Measurements from ENCODE around the gene PSMB7. TPM values are rescaled to one million over a fixed set of nuclear protein-coding genes. Genes with fewer than 3 reads are reported as not detected.

PSMB7 gene
- total RNA-seq, 1 donor from 2014 or later = 108 TPM

DNA sequence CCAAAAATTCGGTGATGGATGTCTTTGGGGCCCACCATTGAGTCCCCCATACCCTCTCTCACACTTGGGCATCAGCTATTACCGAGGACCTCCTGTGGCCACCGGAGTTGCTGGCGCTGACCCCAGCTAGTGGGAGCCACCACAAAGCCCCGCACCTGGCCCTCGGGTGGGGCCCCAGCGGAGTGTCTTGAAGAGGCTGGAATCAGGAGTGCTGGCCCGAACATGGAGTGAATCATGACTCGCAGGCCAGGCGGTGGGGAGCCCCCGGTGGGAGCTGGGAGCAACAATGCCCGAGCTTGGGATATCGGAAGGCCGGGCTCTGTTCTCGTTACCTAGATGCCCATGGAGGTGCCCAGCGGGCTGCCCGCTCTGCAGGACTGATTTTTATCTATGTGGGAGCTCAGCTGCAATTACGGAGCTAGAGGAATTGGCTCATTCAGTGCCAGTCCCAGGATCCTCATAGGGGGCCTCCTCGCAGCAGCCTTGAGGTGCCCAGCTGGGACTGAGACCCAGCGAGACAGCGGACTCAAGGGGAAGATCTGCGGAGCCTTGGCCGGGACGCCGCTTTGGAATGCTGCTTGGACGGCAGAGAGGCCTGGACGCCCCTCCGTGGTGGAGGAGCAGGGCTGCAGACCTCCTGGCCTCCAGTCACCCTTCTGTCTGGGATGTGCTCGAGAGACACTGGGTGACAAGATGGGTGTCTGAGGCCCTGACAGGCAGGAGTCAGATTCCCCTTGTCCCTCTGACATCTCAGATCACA, 70.8 kb downstream of the PSMB7 start:
- H3K36me3 Mint-ChIP-seq (ENCODE audit: low read depth) = peaks cover 21% of the 10 kb centered on the region
- no peaks in the 10 kb centered on the region for H3K9me3 Mint-ChIP-seq (ENCODE audit: low read depth)
- peaks cover 33% of the 10 kb centered on the region for H3K4me1 Mint-ChIP-seq (ENCODE audit: low read depth)
- peak overlapping the region; percentile 49 for H3K27ac Mint-ChIP-seq (ENCODE audit: unreplicated experiment)
- H3K27me3 Mint-ChIP-seq (ENCODE audit: low read depth) = no peaks in the 10 kb centered on the region
- DNase-seq (ENCODE audit: low spot score) = peak; percentile 89
- TF ChIP-seq, protein P1, sequence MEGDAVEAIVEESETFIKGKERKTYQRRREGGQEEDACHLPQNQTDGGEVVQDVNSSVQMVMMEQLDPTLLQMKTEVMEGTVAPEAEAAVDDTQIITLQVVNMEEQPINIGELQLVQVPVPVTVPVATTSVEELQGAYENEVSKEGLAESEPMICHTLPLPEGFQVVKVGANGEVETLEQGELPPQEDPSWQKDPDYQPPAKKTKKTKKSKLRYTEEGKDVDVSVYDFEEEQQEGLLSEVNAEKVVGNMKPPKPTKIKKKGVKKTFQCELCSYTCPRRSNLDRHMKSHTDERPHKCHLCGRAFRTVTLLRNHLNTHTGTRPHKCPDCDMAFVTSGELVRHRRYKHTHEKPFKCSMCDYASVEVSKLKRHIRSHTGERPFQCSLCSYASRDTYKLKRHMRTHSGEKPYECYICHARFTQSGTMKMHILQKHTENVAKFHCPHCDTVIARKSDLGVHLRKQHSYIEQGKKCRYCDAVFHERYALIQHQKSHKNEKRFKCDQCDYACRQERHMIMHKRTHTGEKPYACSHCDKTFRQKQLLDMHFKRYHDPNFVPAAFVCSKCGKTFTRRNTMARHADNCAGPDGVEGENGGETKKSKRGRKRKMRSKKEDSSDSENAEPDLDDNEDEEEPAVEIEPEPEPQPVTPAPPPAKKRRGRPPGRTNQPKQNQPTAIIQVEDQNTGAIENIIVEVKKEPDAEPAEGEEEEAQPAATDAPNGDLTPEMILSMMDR (IDR thresholded peaks at IDR 0.05) = no peak
- H3K4me3 Mint-ChIP-seq (ENCODE audit: unreplicated experiment) = no peak overlapping the region

DNA sequence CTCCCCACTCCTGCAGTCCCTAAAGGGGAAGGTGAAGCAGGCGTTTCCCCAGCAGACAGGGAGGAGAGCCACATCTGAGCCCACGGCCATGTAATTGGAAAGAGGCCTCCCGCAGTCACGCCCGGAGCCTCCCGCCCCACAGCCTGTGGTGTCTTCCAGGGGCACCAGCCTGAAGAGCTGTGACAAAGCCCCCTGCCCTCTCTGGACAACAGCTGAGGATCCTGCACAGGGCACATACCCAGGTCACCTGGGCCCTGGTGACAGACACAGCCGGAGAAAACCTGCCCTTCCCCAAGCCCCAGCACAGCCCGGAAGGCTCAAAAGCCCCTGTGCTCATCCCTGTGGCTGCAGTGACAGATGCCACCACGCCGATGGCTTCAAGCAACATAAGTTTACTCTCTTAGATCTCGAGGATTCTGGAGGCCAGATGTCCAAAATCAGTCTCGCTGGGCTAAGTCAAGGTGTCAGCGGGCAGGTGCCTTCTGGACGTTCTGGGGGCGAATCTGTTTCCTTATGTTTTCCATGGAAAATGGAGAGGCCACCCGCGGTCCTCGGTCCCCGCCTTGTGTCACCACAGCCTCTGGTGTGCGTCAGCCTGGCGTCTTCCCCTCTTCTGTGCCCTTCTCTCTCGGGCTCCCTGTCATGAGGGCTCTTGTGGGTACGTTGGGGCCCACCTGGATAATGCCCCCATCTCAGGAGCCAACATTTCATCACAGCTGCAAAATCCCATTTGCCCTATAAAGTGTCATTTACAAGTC, 71.5 kb downstream of the PSMB7 start:
- H3K36me3 Mint-ChIP-seq (ENCODE audit: low read depth) = peaks cover 21% of the 10 kb centered on the region
- H3K27ac Mint-ChIP-seq (ENCODE audit: unreplicated experiment) = peak overlapping the region; percentile 96
- no peaks in the 10 kb centered on the region for H3K9me3 Mint-ChIP-seq (ENCODE audit: low read depth)
- H3K27me3 Mint-ChIP-seq (ENCODE audit: low read depth) = no peaks in the 10 kb centered on the region
- TF ChIP-seq, protein P1 (IDR thresholded peaks at IDR 0.05) = no peak
- peaks cover 33% of the 10 kb centered on the region for H3K4me1 Mint-ChIP-seq (ENCODE audit: low read depth)
- peak; percentile 55 for DNase-seq (ENCODE audit: low spot score)
- H3K4me3 Mint-ChIP-seq (ENCODE audit: unreplicated experiment) = no peak overlapping the region

DNA sequence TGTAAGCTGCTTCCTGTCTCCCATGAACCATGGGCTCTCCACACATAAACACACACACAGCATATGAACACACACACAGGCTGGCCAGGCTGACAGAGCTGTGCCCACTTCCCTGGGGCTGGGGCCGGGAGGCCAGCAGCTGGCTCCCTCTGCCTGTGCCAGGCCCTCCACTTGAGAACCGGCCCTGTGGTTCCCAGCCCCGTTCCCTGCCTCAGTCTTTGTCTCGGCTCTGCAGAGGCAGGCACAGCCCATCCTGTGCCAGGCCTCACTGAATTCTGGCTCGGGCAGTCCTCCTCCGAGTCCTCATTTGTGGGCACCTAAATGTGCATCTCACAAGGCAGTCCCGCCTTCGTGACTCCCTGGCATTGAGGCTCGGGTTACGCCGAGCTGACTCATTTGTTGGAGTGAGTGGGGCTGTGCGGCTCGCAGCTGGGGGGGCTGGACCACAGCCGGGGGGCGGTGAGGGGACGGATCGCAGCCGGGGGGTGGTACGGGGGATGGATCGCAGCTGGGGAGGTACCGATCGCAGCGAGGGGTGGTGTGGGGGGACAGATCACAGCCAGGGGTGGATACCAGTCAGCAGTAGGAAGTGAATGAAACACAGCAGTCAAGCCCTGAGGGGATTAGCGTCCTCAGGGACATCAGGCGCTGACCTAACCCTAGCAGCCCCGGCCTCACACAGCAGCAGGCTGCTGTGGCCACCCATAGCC, 72.3 kb downstream of the PSMB7 start:
- H3K9me3 Mint-ChIP-seq (ENCODE audit: low read depth) = no peaks in the 10 kb centered on the region
- H3K4me1 Mint-ChIP-seq (ENCODE audit: low read depth) = peaks cover 33% of the 10 kb centered on the region
- H3K27ac Mint-ChIP-seq (ENCODE audit: unreplicated experiment) = peak overlapping the region; percentile 96
- peaks cover 22% of the 10 kb centered on the region for H3K36me3 Mint-ChIP-seq (ENCODE audit: low read depth)
- TF ChIP-seq, protein P1 (IDR thresholded peaks at IDR 0.05) = peak; percentile 46
- H3K4me3 Mint-ChIP-seq (ENCODE audit: unreplicated experiment) = peak overlapping the region; percentile 32
- DNase-seq (ENCODE audit: low spot score) = peak; percentile 95
- H3K27me3 Mint-ChIP-seq (ENCODE audit: low read depth) = no peaks in the 10 kb centered on the region

DNA sequence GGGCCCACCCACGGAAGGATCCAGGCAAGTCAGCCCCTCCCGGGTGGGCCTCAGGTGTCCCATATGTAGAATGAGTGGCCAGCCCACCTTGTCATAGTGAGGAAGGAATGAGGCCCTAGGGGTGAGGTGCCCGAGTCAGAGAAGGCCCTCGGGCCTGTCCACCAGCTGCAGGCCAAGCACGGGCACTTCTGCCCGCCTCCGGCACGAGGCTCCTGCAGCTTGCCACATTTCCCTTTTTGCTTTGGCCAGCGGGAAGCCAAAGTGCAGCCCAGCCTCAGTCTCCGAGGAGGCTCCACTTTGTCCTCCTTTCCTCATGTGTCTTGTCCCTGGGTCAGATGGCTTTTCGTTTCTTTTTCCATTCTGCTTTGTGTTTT, 72.9 kb downstream of the PSMB7 start:
- TF ChIP-seq, protein P1 (IDR thresholded peaks at IDR 0.05) = no peak
- no peak for DNase-seq (ENCODE audit: low spot score)
- Mint-ChIP-seq H3K27me3 (ENCODE audit: low read depth) (no peaks in the 10 kb centered on the region), H3K9me3 (ENCODE audit: low read depth) (no peaks in the 10 kb centered on the region), H3K36me3 (ENCODE audit: low read depth) (peaks cover 26% of the 10 kb centered on the region), H3K27ac (ENCODE audit: unreplicated experiment) (peak overlapping the region; percentile 96), H3K4me1 (ENCODE audit: low read depth) (peaks cover 33% of the 10 kb centered on the region), H3K4me3 (ENCODE audit: unreplicated experiment) (peak overlapping the region; percentile 32)
